ENCODE data around the gene TIMM22. TPM values are rescaled to one million over a fixed set of nuclear protein-coding genes. Genes with fewer than 3 reads are reported as not detected.

Gene TIMM22
- 25.2 to 30.5 TPM (median 29.3 TPM) in 5 replicates for total RNA-seq (2022; extraction: Qiagen RNA extraction)

DNA sequence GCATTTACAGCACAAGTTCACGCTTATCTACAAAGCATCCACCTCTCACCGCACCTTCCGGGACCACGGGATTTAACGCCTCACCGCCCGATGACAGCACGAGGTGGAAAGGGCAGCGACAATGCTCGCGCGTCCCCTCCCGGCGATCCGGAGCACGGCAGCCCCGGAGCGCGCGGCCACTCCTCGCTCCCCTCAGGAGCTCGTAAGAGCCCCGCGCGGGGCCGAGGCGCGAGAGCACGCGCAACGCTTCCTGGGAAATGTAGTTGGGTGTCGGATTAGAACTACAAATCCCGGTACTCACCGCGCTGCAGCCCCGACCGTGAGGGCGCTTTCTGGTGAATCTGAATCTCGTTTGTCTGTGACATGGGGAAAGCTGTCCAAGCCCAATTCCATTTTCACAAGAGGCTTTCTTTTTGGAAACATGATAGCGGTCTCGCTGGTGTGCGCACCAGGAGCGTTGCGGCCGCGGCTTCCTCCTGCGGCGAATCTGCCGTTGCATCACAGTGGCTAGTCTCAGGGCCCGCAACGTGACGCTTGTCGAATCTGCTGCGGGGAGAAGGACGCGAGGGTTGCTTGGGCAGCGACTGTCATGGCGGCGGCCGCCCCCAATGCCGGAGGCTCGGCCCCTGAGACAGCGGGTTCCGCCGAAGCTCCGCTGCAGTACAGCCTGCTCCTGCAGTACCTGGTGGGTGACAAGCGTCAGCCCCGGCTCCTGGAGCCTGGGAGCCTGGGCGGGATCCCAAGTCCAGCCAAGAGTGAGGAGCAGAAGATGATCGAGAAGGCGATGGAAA is at the start of gene TIMM22:
TIMM22 (plus strand) TSS at position 576 of the 791 bp plus-strand sequence; CDS start at position 590, 14 bp downstream.

DNA sequence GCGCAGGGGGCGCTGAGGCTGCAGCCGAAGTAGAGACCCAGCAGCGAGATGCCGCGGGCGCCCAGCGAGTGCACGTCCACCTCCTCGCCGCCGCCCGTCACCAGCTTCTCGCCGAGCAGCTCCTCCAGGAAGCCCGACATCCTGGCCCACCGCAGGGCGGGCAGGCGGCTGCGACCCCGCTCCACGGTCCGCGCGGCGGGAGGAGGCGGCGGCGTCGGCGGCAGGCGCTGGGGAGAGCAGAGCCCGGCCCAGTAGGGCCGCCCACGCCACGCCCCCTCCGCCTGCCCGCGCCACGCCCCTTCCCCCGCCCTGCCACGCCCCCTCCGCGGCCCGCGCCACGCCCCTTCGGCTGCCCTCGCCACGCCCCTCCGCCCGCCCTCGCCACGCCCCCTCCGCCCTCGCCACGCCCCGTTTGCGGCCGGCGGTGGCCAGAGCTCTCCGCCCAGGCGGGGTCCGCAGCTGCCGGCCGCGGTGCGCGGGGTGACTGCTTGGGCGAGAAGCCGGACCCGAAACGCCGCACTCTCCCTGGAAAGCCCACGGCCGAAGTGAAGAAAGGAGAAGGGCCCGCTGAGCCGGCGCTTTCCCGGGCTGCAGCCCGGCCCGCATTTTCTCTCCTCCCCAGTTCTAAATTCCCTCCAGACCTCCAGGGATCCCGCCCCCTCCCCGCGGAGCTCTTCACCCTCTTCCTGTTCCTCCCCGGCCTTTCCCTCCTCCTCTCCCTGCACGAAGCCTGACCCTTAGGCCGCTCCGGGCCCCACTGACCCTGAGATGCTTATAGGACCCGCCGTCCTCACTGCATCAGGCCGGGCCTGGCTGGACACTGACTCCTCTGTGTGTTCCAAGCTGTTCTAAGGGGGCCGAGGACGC is 17.2 kb upstream of the TIMM22 start, which contains the start of gene NXN:
NXN (minus strand) TSS at position 238 of the 867 bp plus-strand sequence.

Other genes starting within 250 kb of the TIMM22 start
- 56.1 to 65.3 TPM (median 63.2 TPM) in 5 replicates for gene GEMIN4, start 244.9 kb upstream of the TIMM22 start, total RNA-seq (2022; extraction: Qiagen RNA extraction)
- gene GLOD4, start 214.8 kb upstream of the TIMM22 start, total RNA-seq (2022; extraction: Qiagen RNA extraction): 93.4 to 137 TPM (median 97.5 TPM) in 5 replicates
- 43.3 to 50.5 TPM (median 44.2 TPM) in 5 replicates for gene MRM3, start 214.8 kb upstream of the TIMM22 start, total RNA-seq (2022; extraction: Qiagen RNA extraction)
- 22.3 to 27.3 TPM (median 26.6 TPM) in 5 replicates for gene NXN, start 17.4 kb upstream of the TIMM22 start, total RNA-seq (2022; extraction: Qiagen RNA extraction)
- gene ABR, start 182.9 kb downstream of the TIMM22 start, total RNA-seq (2022; extraction: Qiagen RNA extraction): 99.6 to 121 TPM (median 114 TPM) in 5 replicates

All from A549 treated with CORT108297 at 1 μM for 4 hours (cell line).